ENCODE results near the gene RAD51B.

RAD51B gene

GRCh38 chr14:68632054-68632895 is 812.7 kb downstream of the RAD51B start:
- Histone ChIP-seq H3K9me3 (replicated peaks in 1 of 11) (no peaks in the 10 kb centered on the region), H3K36me3 (no peaks in the 10 kb centered on the region), H3K4me1 (peaks cover 73 to 99% (median 90%) of the 10 kb centered on the region in 10 experiments), H3K27ac (peak overlapping the region; percentile 66 to 92 (median 83)), H3K4me2 (peak overlapping the region; percentile 66 to 89 (median 81)), H4K20me1 (no peaks in the 10 kb centered on the region), H3K27me3 (peaks cover 0 to 10% (median 0%) of the 10 kb centered on the region in 11 experiments; a peak in 5 of 22 replicates), H3K4me3 (no peak overlapping the region), H3K9ac (peak overlapping the region in 5 of 11 experiments; percentile 34 to 79 (median 73); a peak in 12 of 22 replicates)
- no peak for TF ChIP-seq Cebpa-rat (IDR thresholded peaks at IDR 0.05)

GRCh38 chr14:68633131-68633991 is 813.8 kb downstream of the RAD51B start:
- peak overlapping the region; percentile 51 to 79 (median 72) for H3K9ac ChIP-seq
- peak overlapping the region; percentile 66 to 89 (median 81) for H3K4me2 ChIP-seq
- H3K4me1 ChIP-seq = peaks cover 73 to 99% (median 90%) of the 10 kb centered on the region in 10 experiments
- H3K4me3 ChIP-seq = peak overlapping the region in 4 of 10 experiments; percentile 4 to 27 (median 17); a peak in 5 of 20 replicates
- no peaks in the 10 kb centered on the region for H3K36me3 ChIP-seq
- peak overlapping the region; percentile 66 to 92 (median 83) for H3K27ac ChIP-seq
- peaks cover 0 to 5% (median 0%) of the 10 kb centered on the region in 11 experiments; a peak in 3 of 22 replicates for H3K27me3 ChIP-seq
- no peaks in the 10 kb centered on the region for H3K9me3 ChIP-seq (replicated peaks in 1 of 11)
- no peaks in the 10 kb centered on the region for H4K20me1 ChIP-seq
- no peak for TF ChIP-seq Cebpa-rat (IDR thresholded peaks at IDR 0.05)

- TF ChIP-seq Cebpa-rat (IDR thresholded peaks at IDR 0.05) = no peak
- Histone ChIP-seq H3K9me3 (replicated peaks in 1 of 11) (no peaks in the 10 kb centered on the region), H3K4me2 (peak overlapping the region; percentile 66 to 89 (median 81)), H3K9ac (peak overlapping the region in 4 of 11 experiments; percentile 4 to 79 (median 74); a peak in 1 of 22 replicates), H3K4me1 (peaks cover 73 to 99% (median 90%) of the 10 kb centered on the region in 10 experiments), H3K4me3 (no peak overlapping the region), H4K20me1 (no peaks in the 10 kb centered on the region), H3K27ac (peak overlapping the region in 9 of 11 experiments; percentile 76 to 92 (median 83); a peak in 16 of 22 replicates), H3K27me3 (no peaks in the 10 kb centered on the region), H3K36me3 (no peaks in the 10 kb centered on the region)
Observed at GRCh38 chr14:68634332-68634731, 814.8 kb downstream of the RAD51B start.

- no peak for TF ChIP-seq Cebpa-rat (IDR thresholded peaks at IDR 0.05)
- Histone ChIP-seq H3K9ac (no peak overlapping the region), H3K4me3 (no peak overlapping the region), H3K9me3 (replicated peaks in 1 of 11) (peaks cover 0 to 6% (median under 1%) of the 10 kb centered on the region in 11 experiments; a peak in 12 of 22 replicates), H3K27me3 (no peaks in the 10 kb centered on the region), H3K27ac (peak overlapping the region in 7 of 11 experiments; percentile 83 to 92 (median 86); a peak in 9 of 22 replicates), H3K4me1 (peaks cover 77 to 99% (median 86%) of the 10 kb centered on the region in 10 experiments), H3K36me3 (peaks cover 0 to under 1% (median 0%) of the 10 kb centered on the region in 11 experiments; a peak in 1 of 22 replicates), H3K4me2 (peak overlapping the region in 10 of 11 experiments; percentile 66 to 89 (median 82); a peak in 20 of 22 replicates), H4K20me1 (no peaks in the 10 kb centered on the region)
Observed at GRCh38 chr14:68634874-68635595, 815.5 kb downstream of the RAD51B start.

GRCh38 chr14:68636597-68636996 is 817.0 kb downstream of the RAD51B start:
- Histone ChIP-seq H3K9me3 (replicated peaks in 1 of 11) (peaks cover 9 to 21% (median 16%) of the 10 kb centered on the region in 11 experiments), H3K27ac (peak overlapping the region in 10 of 11 experiments; percentile 17 to 95 (median 82); a peak in 17 of 22 replicates), H3K27me3 (no peaks in the 10 kb centered on the region), H3K4me1 (peaks cover 67 to 93% (median 71%) of the 10 kb centered on the region in 10 experiments), H3K36me3 (peaks cover 0 to 11% (median 0%) of the 10 kb centered on the region in 11 experiments; a peak in 3 of 22 replicates), H3K4me2 (peak overlapping the region; percentile 50 to 85 (median 72); a peak in 18 of 22 replicates), H3K4me3 (no peak overlapping the region), H4K20me1 (no peaks in the 10 kb centered on the region), H3K9ac (peak overlapping the region in 3 of 11 experiments; percentile 67 to 80 (median 77); a peak in 4 of 22 replicates)
- TF ChIP-seq Cebpa-rat (IDR thresholded peaks at IDR 0.05) = no peak

- TF ChIP-seq Cebpa-rat (IDR thresholded peaks at IDR 0.05) = peak in 9 of 11 experiments; percentile 27 to 90 (median 58); a peak in 16 of 22 replicates
- Histone ChIP-seq H3K36me3 (peaks cover 0 to 11% (median 0%) of the 10 kb centered on the region in 11 experiments; a peak in 3 of 22 replicates), H3K4me1 (peaks cover 60 to 86% (median 63%) of the 10 kb centered on the region in 10 experiments), H3K9me3 (replicated peaks in 1 of 11) (peaks cover 17 to 29% (median 24%) of the 10 kb centered on the region in 11 experiments), H4K20me1 (no peaks in the 10 kb centered on the region), H3K4me3 (no peak overlapping the region), H3K4me2 (peak overlapping the region; percentile 50 to 85 (median 72)), H3K27me3 (no peaks in the 10 kb centered on the region), H3K27ac (peak overlapping the region; percentile 54 to 95 (median 79)), H3K9ac (peak overlapping the region; percentile 21 to 80 (median 62); a peak in 20 of 22 replicates)
Observed at GRCh38 chr14:68637106-68638021, 817.8 kb downstream of the RAD51B start.
